HG02763 (cell line): ENCODE results near the gene PRR19.

Experiments
- ATAC-seq: cut with Tn5 transposase; IDR thresholded peaks from one replicate; pipeline ENCODE4 v1.9.1; 2021; ENCODE audit warnings: mild to moderate bottlenecking, moderate library complexity; ENCODE audit not compliant: unreplicated experiment

Gene PRR19

GRCh38 chr19:42294471-42295137, 7.3 kb upstream of the PRR19 start:
- no peak for ATAC-seq

- ATAC-seq, result no peak
Observed at GRCh38 chr19:42295342-42295741, 6.6 kb upstream of the PRR19 start.

- ATAC-seq, result peak; percentile 54
Observed at GRCh38 chr19:42295831-42296525, 6.0 kb upstream of the PRR19 start.

GRCh38 chr19:42297039-42297438, 4.9 kb upstream of the PRR19 start:
- no peak for ATAC-seq

GRCh38 chr19:42303101-42303464, 1.2 kb downstream of the PRR19 start:
- ATAC-seq, result no peak

GRCh38 chr19:42303876-42304275, 1.9 kb downstream of the PRR19 start:
- ATAC-seq, result no peak

- ATAC-seq, result no peak
Observed at GRCh38 chr19:42306646-42307045, 4.7 kb downstream of the PRR19 start.

- no peak for ATAC-seq
Observed at GRCh38 chr19:42309686-42310085, 7.8 kb downstream of the PRR19 start.

GRCh38 chr19:42311657-42312056, 9.7 kb downstream of the PRR19 start:
- no peak for ATAC-seq

GRCh38 chr19:42312370-42312769, 10.4 kb downstream of the PRR19 start:
- no peak for ATAC-seq

GRCh38 chr19:42313096-42313839, 11.3 kb downstream of the PRR19 start, which contains the start of gene TMEM145:
Gene TMEM145 (plus strand): TSS chr19:42313309. CDS start chr19:42313377, 68 bp downstream.
- ATAC-seq, result no peak

- no peak for ATAC-seq
Observed at GRCh38 chr19:42313840-42314755, 12.2 kb downstream of the PRR19 start.

- ATAC-seq, result no peak
Observed at GRCh38 chr19:42315024-42315423, 13.1 kb downstream of the PRR19 start.

GRCh38 chr19:42316223-42317211, 14.6 kb downstream of the PRR19 start:
- no peak for ATAC-seq

GRCh38 chr19:42317535-42317934, 15.6 kb downstream of the PRR19 start:
- ATAC-seq, result no peak

- ATAC-seq, result no peak
Observed at GRCh38 chr19:42322305-42322704, 20.4 kb downstream of the PRR19 start.

GRCh38 chr19:42323473-42323851, 21.5 kb downstream of the PRR19 start:
- no peak for ATAC-seq

GRCh38 chr19:42323852-42324654, 22.1 kb downstream of the PRR19 start:
- ATAC-seq, result no peak
